ENCODE data around the gene DGKZ. TPM values are rescaled to one million over a fixed set of nuclear protein-coding genes. Genes with fewer than 3 reads are reported as not detected.

Gene DGKZ
- total and polyA plus RNA-seq, 4 donors = 4.6 to 24.3 (median 14.4) TPM

DNA sequence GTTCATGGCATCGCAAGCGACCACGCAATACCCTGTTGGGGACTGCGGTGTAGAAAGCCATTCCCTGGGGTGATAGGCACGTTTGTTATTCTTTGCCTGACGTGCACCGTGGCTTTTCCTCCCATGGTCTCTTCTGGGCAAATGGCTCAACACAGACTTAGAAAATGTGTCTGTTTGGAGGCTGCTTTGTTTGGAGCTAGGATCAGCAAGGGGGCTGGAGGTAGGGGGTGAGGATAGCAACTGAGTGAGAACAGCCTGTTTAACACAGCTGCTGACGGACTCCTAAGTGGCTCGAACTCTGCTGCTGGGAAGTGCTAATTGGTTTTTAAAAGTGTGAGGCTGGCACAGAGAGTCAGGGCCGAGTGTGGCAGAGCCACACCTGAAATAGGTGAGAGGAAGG lies 60.4 kb downstream of the DGKZ start:
- H3K9me3 ChIP-seq (ENCODE audit: control insufficient read depth in 4 of 4, low read length in 3 of 4) = no peaks in the 10 kb centered on the region
- no peak overlapping the region for H3K4me3 ChIP-seq (ENCODE audit: low read depth in 1 of 3, low read length in 3 of 3)
- no peaks in the 10 kb centered on the region for H3K27me3 ChIP-seq (ENCODE audit: control insufficient read depth in 4 of 4, insufficient read depth in 4 of 4, low read length in 3 of 4)

DNA sequence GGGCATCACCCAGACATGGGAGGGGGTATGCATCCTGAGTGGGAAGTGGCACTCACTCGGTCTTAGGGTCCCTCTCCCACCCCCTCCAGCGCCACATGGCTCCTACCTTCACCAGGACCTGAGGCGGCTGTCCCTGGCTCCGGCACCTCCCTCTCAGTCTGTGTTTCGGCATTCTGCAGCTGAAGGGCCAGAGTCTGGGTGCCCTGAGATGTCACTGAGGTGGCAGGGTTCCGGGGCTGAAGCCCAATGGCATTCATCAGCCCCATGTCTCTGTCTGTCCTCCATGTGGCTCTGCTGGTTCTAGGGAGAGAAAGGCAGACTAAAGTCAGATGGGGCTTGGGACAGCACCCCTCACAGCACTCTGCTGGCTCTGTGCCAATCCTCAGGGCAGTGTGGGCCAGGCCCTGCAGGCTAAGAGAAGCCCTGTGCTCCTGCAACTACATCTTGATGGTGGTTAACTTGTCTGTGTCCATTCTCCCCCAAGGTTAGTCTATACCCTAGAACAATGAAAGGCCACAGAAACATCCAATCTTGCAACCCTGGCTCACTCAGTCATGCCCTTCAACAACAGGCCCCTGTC lies 61.2 kb downstream of the DGKZ start:
- H3K4me3 ChIP-seq (ENCODE audit: low read depth in 1 of 3, low read length in 3 of 3) = no peak overlapping the region
- TF ChIP-seq FOXA1 (IDR thresholded peaks at IDR 0.05) (no peak), HNF4A (conservative IDR thresholded peaks at IDR 0.05) (no peak), GABPA (IDR thresholded peaks at IDR 0.05 in 1 of 2, conservative IDR thresholded peaks at IDR 0.05 in 1 of 2) (no peak), FOXA2 (IDR thresholded peaks at IDR 0.05) (no peak), EGR1 (IDR thresholded peaks at IDR 0.05; ENCODE audit: low read depth in 2 of 2) (no peak), RXRA (IDR thresholded peaks at IDR 0.05) (no peak), RAD21 (IDR thresholded peaks at IDR 0.05) (no peak), JUND (IDR thresholded peaks at IDR 0.05) (no peak), NR2F2 (IDR thresholded peaks at IDR 0.05) (no peak), YY1 (IDR thresholded peaks at IDR 0.05) (no peak), HNF4G (IDR thresholded peaks at IDR 0.05) (no peak), TAF1 (conservative IDR thresholded peaks at IDR 0.05) (no peak)
- TF ChIP-seq, protein P1, sequence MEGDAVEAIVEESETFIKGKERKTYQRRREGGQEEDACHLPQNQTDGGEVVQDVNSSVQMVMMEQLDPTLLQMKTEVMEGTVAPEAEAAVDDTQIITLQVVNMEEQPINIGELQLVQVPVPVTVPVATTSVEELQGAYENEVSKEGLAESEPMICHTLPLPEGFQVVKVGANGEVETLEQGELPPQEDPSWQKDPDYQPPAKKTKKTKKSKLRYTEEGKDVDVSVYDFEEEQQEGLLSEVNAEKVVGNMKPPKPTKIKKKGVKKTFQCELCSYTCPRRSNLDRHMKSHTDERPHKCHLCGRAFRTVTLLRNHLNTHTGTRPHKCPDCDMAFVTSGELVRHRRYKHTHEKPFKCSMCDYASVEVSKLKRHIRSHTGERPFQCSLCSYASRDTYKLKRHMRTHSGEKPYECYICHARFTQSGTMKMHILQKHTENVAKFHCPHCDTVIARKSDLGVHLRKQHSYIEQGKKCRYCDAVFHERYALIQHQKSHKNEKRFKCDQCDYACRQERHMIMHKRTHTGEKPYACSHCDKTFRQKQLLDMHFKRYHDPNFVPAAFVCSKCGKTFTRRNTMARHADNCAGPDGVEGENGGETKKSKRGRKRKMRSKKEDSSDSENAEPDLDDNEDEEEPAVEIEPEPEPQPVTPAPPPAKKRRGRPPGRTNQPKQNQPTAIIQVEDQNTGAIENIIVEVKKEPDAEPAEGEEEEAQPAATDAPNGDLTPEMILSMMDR (IDR thresholded peaks at IDR 0.05; ENCODE audit: low read depth, low read length, missing input control) = no peak
- TF ChIP-seq, protein P2, sequence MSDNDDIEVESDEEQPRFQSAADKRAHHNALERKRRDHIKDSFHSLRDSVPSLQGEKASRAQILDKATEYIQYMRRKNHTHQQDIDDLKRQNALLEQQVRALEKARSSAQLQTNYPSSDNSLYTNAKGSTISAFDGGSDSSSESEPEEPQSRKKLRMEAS (IDR thresholded peaks at IDR 0.05) = no peak
- TF ChIP-seq, protein P3, sequence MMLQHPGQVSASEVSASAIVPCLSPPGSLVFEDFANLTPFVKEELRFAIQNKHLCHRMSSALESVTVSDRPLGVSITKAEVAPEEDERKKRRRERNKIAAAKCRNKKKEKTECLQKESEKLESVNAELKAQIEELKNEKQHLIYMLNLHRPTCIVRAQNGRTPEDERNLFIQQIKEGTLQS (IDR thresholded peaks at IDR 0.05) = no peak
- TF ChIP-seq, protein P4, sequence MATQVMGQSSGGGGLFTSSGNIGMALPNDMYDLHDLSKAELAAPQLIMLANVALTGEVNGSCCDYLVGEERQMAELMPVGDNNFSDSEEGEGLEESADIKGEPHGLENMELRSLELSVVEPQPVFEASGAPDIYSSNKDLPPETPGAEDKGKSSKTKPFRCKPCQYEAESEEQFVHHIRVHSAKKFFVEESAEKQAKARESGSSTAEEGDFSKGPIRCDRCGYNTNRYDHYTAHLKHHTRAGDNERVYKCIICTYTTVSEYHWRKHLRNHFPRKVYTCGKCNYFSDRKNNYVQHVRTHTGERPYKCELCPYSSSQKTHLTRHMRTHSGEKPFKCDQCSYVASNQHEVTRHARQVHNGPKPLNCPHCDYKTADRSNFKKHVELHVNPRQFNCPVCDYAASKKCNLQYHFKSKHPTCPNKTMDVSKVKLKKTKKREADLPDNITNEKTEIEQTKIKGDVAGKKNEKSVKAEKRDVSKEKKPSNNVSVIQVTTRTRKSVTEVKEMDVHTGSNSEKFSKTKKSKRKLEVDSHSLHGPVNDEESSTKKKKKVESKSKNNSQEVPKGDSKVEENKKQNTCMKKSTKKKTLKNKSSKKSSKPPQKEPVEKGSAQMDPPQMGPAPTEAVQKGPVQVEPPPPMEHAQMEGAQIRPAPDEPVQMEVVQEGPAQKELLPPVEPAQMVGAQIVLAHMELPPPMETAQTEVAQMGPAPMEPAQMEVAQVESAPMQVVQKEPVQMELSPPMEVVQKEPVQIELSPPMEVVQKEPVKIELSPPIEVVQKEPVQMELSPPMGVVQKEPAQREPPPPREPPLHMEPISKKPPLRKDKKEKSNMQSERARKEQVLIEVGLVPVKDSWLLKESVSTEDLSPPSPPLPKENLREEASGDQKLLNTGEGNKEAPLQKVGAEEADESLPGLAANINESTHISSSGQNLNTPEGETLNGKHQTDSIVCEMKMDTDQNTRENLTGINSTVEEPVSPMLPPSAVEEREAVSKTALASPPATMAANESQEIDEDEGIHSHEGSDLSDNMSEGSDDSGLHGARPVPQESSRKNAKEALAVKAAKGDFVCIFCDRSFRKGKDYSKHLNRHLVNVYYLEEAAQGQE (IDR thresholded peaks at IDR 0.05) = no peak
- WGBS = 98% methylated on average over 6 of the region's 6 CpGs
- peaks cover 9 to 36% (median 21%) of the 10 kb centered on the region in 4 donors for H3K36me3 ChIP-seq (ENCODE audit: control insufficient read depth in 4 of 4, insufficient read depth in 3 of 4, low read depth in 1 of 4, low read length in 3 of 4)
- H3K27me3 ChIP-seq (ENCODE audit: control insufficient read depth in 4 of 4, insufficient read depth in 4 of 4, low read length in 3 of 4) = no peaks in the 10 kb centered on the region
- H3K9ac ChIP-seq (ENCODE audit: low read depth in 1 of 2, low read length in 2 of 2) = no peak overlapping the region
- H3K4me1 ChIP-seq (ENCODE audit: control insufficient read depth in 4 of 4, insufficient read depth in 4 of 4, low read length in 3 of 4) = no peaks in the 10 kb centered on the region
- no peak for DNase-seq (ENCODE audit: low spot score)
- H3K27ac ChIP-seq (ENCODE audit: low read depth in 1 of 2, low read length in 2 of 2) = no peak overlapping the region
- no peaks in the 10 kb centered on the region for H3K9me3 ChIP-seq (ENCODE audit: control insufficient read depth in 4 of 4, low read length in 3 of 4)

More for the DNA sequence above, 60.4 kb downstream of the DGKZ start:
- TF ChIP-seq, protein P1 (IDR thresholded peaks at IDR 0.05; ENCODE audit: low read depth, low read length, missing input control) = no peak
- TF ChIP-seq HNF4A (conservative IDR thresholded peaks at IDR 0.05) (no peak), JUND (IDR thresholded peaks at IDR 0.05) (no peak), HNF4G (IDR thresholded peaks at IDR 0.05) (no peak), RXRA (IDR thresholded peaks at IDR 0.05) (no peak), YY1 (IDR thresholded peaks at IDR 0.05) (no peak), NR2F2 (IDR thresholded peaks at IDR 0.05) (no peak), EGR1 (IDR thresholded peaks at IDR 0.05; ENCODE audit: low read depth in 2 of 2) (no peak), GABPA (IDR thresholded peaks at IDR 0.05 in 1 of 2, conservative IDR thresholded peaks at IDR 0.05 in 1 of 2) (no peak), TAF1 (conservative IDR thresholded peaks at IDR 0.05) (no peak), FOXA2 (IDR thresholded peaks at IDR 0.05) (no peak)
- TF ChIP-seq, protein P5, sequence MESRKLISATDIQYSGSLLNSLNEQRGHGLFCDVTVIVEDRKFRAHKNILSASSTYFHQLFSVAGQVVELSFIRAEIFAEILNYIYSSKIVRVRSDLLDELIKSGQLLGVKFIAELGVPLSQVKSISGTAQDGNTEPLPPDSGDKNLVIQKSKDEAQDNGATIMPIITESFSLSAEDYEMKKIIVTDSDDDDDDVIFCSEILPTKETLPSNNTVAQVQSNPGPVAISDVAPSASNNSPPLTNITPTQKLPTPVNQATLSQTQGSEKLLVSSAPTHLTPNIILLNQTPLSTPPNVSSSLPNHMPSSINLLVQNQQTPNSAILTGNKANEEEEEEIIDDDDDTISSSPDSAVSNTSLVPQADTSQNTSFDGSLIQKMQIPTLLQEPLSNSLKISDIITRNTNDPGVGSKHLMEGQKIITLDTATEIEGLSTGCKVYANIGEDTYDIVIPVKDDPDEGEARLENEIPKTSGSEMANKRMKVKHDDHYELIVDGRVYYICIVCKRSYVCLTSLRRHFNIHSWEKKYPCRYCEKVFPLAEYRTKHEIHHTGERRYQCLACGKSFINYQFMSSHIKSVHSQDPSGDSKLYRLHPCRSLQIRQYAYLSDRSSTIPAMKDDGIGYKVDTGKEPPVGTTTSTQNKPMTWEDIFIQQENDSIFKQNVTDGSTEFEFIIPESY (IDR thresholded peaks at IDR 0.05) = no peak
- TF ChIP-seq, protein P3 (IDR thresholded peaks at IDR 0.05) = no peak
- Histone ChIP-seq H3K9ac (ENCODE audit: low read depth in 1 of 2, low read length in 2 of 2) (no peak overlapping the region), H3K4me1 (ENCODE audit: control insufficient read depth in 4 of 4, insufficient read depth in 4 of 4, low read length in 3 of 4) (no peaks in the 10 kb centered on the region), H3K27ac (ENCODE audit: low read depth in 1 of 2, low read length in 2 of 2) (no peak overlapping the region), H3K36me3 (ENCODE audit: control insufficient read depth in 4 of 4, insufficient read depth in 3 of 4, low read depth in 1 of 4, low read length in 3 of 4) (peaks cover 9 to 38% (median 20%) of the 10 kb centered on the region in 4 donors)
- WGBS = 92% methylated on average over 10 of the region's 10 CpGs
- DNase-seq (ENCODE audit: low spot score) = no peak

All from liver (tissue), 9 donors.